Inflammatory macrophage (primary cell): ENCODE measurements around the gene ANO7.

Experiments
- DNase-seq, 2 donors: peaks; one replicate each; pipeline ENCODE4 v3.0.0-alpha.2; 2020 to 2022
- total RNA-seq, 18 experiments: gene quantifications; one replicate each; lab custom pipeline; 2026; ENCODE audit warnings: mixed read lengths in 6 of 18, inconsistent platforms in 2 of 18; lab: John Stamatoyannopoulos, UW

ANO7 gene, protein sequence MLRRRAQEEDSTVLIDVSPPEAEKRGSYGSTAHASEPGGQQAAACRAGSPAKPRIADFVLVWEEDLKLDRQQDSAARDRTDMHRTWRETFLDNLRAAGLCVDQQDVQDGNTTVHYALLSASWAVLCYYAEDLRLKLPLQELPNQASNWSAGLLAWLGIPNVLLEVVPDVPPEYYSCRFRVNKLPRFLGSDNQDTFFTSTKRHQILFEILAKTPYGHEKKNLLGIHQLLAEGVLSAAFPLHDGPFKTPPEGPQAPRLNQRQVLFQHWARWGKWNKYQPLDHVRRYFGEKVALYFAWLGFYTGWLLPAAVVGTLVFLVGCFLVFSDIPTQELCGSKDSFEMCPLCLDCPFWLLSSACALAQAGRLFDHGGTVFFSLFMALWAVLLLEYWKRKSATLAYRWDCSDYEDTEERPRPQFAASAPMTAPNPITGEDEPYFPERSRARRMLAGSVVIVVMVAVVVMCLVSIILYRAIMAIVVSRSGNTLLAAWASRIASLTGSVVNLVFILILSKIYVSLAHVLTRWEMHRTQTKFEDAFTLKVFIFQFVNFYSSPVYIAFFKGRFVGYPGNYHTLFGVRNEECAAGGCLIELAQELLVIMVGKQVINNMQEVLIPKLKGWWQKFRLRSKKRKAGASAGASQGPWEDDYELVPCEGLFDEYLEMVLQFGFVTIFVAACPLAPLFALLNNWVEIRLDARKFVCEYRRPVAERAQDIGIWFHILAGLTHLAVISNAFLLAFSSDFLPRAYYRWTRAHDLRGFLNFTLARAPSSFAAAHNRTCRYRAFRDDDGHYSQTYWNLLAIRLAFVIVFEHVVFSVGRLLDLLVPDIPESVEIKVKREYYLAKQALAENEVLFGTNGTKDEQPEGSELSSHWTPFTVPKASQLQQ
- total RNA-seq: 0.05 to 1.6 (median 0.47) reads per million in 18 experiments

DNA sequence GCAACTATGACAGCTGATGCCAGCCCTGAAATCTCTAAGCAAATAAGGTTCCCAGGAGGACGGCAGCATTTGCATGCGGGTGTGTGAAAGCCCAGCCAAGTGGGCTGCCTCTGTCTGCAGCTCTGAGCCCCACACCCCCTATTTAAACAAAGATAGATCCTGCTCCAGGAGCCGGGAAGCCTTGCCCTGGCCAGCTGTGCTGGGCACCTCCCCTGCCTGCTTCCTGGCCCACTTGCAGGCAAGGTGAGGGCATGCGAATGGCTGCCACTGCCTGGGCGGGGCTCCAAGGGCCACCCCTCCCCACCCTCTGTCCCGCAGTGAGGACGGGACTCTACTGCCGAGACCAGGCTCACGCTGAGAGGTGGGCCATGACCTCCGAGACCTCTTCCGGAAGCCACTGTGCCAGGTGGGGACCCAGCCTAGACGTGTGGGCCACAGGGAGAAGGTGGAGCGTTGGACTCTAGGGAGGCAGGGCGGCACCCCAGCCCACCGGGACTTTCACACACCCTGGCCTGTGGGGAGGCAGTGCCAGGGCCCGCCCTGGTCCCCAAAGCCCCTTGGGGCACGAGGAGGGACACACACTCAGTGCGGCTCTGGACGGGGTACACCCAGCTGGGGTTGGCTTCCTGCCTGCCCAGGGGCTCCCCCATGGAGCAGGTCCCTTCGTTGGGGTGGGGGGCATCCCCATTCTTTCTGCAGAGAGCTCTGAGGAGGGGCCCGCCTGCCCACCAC lies at the start of gene ANO7:
TSS of gene ANO7 (plus strand) at position 317 of the 732 bp plus-strand sequence. CDS start 1,387 bp downstream, outside the sequence.
- no peak for DNase-seq

DNA sequence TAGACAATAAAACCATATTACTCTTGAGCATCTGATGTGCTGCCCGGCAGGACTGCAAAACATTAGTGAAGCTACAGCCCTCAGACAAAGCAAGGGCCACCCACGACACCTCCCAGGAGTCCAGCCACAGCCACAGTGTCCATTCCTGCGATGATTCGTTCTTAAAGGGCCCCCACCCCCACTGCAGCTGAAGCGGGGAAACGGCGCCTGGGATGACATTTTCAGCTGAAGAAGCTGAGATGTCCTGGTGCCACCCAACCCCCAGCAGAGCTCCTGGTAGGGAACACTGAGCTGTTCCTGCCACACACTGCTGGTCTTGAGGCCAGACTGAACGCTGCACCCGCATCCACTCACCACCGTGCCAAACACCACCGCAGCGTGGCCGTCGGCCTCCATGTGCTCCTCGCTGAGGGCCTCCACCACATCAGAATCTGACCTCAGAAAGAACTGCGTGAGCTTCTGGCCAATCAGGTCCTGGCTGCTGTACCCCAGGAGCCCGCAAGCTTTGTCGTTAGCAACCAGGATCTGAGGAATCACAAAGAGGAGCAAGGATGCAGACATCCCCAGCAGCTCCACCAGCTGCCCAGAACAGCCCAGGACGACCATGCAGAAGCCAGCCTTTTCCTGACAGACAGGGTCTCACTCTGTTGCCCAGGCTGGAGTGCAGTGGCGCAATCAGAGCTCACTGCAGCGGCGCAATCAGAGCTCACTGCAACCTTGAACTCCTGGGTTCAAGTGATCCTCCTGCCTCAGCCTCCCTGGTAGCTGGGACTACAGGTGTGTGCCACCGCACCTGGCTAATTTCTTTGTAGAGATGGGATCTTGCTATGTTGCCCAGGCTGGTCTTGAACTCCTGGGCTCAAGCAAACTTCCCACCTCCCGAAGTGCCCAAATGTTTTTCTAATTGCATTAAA lies 48.7 kb upstream of the ANO7 start:
- DNase-seq: no peak

DNA sequence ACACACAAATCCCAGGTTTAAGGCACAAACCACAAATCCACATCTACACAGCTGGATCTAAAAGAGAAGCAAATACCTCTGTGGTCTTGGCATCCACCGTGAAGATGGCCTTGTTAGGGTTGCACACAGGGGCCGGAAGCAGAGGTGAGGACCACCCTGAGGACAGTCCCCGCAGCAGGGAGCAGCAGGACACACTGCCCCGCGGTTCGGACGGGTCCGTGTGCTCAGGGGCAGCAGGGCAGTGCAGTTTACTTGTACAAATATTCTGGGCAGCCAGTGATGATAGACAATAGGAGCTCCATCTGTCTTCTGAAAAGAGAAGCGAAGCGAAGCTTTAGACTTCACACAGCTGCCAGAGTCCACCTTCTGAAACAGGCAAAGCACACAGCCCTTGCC lies 48.0 kb upstream of the ANO7 start:
- no peak for DNase-seq

DNA sequence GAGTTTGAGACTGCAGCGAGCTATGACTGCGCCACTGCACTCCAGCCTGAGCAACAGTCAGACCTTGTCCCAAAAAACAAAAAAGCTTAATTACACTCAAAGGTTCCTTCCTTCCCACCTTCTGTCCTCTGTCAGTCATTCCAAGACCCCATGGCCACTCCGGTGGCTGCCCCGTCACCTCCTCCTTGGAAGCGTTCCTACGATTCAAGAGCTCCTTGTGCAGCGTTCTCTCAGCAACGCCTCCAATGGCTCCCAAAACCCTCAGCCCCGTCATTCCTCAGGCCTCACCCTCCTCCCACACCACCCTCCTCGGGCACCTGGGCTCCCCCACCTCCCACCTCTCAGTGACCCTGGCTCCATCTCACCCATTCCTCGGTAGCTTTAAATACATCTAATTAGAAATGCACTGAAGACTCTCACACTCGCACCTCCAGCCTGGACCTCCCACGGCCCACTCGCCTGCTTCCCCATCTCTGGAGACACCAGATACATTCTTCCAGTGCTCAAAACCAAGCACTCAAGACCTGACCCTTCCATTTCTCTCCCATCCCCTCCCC lies 47.2 kb upstream of the ANO7 start:
- DNase-seq: no peak

DNA sequence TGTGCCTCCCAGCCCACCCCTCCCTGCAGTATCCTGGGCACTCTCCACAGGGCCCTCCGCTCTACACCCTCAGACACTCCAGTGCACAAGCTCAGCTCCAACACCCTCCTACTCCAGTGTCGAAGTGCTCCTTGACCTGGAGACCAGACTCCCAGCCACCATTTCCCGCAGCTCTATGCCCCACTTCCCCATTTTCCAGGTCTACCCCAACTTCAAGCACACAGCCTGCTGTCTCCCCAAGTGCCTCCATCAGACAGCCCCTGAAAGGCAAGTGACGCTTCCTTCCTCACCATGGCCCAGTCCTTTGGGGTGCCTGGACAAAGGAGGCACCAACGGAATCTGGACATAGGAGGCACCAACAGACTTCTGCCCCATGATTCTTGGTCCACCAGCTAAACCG lies 46.4 kb upstream of the ANO7 start:
- DNase-seq: no peak

DNA sequence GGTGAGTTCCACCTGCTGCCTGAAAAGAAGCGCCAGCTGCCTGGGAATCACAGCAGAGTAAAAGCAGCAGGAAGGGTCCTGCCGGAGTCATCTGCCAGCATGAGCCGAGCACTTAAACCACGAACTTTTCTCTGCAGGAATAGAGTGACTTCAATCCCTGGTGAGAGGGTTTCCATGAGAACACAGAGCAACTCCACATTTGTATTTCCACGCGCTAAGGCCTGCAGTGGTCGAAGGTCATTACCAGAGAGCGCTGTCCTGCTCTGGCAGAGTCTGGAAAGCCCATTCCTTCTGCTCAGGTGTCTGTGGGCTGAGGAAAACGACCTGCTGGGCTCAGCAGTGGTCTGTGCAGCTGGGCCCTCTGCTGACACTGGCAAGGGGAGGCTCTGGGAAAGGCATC lies 45.9 kb upstream of the ANO7 start:
- no peak for DNase-seq

DNA sequence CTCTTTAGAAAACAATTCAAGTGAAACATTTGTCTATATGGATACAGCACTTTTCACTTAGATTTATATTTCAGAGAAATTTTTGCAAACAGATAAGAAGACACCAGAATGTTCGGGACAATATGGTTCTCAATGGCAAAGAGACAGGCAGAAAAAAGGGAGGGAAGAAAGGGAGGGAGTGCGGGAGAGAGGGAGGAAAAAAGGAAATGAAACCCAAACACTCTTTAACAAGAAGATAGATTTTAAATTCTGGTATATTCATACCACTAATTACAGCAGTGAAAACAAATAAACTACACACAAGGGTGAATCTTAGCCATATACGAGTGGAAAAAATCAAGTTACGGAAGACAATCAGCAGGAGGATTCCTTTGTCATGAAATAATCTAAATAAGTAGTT lies 42.2 kb upstream of the ANO7 start:
- no peak for DNase-seq

DNA sequence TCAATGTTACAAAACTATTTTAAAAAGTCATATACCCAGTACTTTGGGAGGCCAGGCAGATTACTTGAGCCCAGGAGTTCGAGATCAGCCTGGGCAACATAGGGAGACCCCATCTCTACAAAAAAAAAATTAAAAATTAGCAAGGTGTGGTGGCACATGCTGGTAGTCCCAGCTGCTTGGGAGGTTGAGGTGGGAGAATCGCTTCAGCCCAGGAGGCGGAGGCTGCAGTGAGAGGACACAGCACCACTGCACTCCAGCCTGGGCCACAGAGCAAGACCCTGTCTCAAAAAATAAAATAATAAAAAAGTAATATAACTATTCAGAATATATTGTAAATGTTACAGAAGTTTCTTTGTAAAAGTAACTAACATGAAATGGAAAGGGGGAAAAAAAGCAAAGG lies 41.1 kb upstream of the ANO7 start:
- DNase-seq: no peak

DNA sequence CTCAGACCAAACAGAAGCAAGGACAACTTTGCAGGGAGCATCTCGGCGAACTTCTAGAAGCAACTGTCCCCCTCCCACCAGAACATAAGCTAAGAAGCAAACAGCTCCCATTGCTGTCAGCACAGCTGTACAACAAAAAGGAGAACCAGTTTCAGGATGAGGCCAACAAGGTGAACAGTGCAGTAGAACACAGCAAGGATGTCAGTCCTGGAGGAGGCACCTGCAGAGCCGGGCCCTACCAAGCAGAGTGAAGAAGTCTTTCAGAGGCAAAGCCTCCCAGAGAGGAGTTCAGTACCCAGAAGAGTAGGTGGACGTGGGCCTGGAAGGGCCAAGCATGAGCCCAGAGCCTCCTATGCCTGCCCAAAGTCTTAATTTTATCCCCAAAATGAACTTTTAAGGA lies 40.2 kb upstream of the ANO7 start:
- no peak for DNase-seq

DNA sequence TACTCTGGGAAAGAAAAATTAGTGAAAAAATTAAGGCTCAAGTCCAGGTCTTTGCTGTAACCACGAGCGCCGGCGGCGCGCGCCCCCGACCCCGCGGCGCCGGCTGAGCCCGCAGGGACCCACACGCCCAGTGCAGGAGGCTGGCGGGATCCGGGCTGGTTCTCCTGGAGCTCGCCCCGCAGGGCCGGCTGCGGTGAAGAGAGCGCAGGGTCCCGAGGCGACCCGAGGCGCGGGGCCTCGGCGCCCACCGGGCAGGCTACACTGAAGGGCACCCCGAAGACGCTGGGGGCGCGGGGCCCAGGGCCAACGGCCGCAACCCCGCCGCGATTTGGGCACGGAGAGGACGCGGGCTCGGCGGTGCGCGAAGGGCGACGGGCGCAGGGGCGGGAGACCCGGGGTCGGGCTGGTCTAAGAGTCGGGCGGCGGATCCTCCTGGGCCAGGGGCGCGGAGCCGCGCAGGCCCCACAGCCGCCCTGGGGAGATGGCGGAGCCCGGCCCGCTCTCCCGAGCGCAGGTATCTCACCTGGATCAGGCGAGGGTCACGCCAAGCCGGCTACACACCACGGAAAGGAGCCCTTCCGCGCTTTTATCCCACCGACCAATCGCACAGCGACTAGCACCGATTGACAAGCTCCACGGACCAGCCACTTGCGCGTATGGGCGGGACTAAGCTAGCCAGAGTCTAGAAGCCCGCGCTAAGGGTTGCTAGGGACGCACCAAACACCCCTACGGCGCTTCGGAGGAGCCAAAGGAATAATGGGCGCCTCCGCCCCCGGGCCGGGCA lies 39.4 kb upstream of the ANO7 start, which contains the start of gene PASK:
TSS of gene PASK (minus strand) at position 582 of the 784 bp plus-strand sequence. CDS start 6,440 bp downstream, outside the sequence.
- DNase-seq: peak; percentile 95 to 97

DNA sequence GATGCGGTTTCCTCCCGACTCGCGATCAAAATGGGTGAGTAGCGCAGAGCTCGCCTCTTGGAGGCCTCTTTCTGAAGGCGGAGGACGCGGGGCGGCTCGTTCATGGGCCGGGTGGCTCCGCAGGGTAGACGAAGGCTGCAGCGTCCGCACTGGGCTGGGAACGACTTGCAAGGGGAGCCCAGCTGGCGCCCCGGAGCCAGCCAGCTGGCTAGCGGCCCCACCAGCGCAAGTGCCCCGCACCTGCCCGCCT lies 38.9 kb upstream of the ANO7 start:
- no peak for DNase-seq

DNA sequence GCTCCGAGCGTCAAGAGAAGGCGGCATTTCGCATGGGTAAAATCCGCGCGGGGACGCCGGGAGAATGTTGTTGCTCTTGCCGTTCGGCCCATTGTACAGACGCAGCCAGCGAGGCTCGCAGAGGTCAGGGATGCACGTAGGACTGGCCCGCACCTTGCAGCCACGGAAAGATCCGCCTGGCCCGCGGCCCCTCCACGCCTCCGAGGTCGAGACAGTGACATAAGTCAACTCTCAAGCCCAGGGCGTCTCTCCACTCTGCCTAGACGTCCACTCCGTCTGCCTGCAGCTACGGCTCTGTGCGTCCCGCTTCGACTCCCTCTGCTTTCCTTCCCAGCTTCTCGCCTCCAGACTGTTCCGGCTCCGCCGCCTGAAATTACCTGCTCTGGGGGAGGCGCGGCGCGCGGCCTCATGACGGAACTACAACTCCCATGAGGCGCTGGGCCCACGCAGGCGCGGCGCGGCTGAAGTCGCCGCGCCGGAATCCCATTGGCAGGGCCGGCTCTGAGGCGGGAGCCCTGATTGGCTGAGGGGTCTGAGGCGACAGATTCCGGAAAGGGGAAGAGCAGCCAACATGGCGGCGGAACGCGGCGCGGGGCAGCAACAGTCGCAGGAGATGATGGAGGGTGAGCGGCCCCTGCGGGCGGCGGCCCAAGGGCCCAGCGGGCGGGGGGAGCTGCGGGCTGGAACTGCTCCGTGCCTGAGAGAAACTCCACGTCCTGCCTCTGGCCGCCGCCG lies 38.4 kb upstream of the ANO7 start, which contains the start of gene PPP1R7:
TSS of gene PPP1R7 (plus strand) at position 543 of the 735 bp plus-strand sequence. CDS start at position 572, 29 bp downstream.
- peak; percentile 93 to 96 for DNase-seq

DNA sequence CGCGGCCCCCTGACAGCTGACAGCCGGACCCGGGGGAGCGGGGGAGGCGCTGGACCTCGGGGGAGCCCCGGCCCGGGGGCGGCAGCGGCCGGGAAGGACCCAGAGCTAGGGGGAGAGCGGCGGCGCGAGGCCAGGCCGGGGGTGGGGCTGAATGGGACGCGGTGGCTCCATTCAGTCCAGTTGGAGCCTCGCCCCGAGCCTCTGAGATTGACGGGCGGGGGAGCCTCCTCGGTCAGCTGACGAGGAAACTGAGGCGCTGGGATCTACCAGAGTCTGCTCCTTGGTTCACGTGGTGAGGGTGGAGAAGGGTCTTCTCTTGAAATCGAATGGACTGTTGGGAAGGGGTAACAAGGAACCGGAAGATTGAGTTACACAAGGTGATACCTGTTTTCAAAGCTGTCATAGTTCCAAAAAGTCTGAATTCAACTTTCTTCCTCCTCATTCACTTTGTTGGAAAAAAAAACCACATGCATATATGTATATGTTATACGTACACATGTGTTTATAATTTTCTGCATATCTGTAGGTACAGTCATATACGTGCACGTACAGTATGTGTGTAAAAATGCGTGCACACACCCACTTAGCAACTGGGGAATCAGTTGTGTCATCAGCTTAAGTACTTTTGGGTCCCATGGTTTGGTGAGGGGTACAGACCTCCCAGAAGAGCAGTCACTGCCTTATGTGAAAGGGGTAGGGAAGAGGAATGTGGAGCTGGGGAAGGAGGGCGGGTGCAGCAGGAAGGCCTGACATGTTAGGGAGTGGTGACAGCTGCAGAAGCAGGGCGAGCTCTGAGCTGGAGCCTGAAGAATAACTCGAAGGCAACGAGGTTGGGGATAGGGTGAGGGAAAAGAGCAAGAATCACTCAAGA lies 37.6 kb upstream of the ANO7 start:
- peak in 1 of 2 donors; percentile 8 for DNase-seq

DNA sequence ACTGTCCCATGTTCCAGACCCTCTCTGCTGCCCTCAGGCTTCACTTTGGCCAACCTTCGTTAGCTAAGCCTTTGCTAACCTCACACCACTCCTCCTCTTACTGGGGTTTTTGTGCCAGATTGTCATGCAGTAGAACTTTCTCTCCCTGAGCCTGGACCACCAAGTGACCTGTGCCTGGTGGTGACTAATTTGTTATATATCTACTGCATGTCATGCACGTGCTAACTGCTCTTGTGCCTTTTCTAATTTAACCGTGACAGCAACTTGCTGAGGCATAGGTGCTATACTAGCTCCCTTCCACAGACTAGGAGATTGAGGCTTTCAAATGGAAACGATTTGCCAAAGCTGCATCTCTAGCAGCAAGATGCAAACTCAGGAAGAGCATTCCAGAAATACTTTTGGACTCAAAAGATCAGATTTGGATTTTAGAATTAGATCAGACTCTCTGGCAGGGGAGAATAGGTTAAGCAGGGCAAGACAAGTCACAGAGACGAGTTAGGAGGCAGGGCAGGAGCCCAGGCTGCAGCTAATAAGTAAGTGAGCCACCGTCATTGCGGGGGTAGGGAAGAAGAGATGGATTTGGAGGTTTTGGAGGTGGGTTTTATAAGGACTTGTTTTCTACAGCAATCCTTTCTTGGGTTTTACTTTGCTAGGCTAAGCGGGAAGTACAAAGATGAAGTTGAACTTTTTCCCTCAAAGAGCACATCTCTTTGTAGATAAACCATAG lies 36.4 kb upstream of the ANO7 start:
- no peak for DNase-seq

DNA sequence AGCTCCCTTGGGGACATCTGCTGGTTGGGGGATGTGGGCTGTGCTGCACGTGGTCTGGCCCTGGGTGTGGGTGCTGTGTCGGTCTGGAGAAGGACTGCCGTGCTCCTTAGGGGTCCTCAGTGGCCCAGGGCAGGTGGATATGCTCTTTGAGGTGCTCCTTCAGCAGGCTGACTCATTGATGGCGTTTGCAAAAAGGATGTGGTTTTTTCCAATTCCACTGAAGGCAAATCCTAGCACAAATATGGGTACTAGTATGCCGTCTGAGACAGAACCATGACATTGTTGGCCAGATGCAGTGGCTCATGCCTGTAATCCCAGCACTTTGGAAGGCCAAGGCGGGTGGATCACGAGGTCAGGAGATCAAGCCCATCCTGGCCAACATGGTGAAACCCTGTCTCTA lies 34.9 kb upstream of the ANO7 start:
- DNase-seq: no peak

DNA sequence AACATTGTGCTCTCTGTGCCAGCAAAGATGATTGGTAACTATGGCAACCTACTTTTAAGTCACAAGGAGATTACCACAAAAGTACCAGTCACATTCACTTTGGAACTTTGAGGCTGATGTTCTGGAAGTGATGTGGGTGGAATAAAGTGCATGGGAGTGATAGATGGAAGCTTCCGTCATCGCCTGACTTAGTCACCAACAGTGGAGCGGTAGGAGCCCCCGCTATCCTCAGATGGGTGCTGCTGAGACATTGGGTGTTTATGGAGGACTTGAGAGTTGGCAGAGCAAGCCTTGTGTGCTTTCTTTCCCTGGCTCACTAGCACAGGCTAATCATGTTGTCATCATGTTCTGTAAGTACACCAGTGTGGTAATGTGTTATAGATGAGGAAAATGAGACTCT lies 33.6 kb upstream of the ANO7 start:
- no peak for DNase-seq

DNA sequence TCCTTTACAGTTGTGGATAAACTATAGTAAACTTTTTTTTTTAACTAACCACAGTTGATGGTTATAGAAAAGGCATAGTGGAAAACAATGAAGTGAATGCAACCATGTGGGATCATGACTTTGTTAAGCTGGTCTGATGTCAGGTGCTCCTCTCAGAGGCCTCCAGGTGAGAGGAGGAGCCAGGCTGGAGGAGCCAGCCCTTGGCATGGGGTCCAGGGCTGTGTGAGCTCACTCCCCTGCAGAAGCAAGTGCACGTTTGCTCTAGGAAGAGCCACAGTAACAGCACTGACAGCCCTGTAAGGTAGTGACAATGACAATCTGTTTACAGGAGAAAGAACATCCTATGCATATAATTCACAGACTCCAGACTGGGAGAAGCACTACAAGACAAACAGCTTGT lies 32.5 kb upstream of the ANO7 start:
- DNase-seq: no peak

DNA sequence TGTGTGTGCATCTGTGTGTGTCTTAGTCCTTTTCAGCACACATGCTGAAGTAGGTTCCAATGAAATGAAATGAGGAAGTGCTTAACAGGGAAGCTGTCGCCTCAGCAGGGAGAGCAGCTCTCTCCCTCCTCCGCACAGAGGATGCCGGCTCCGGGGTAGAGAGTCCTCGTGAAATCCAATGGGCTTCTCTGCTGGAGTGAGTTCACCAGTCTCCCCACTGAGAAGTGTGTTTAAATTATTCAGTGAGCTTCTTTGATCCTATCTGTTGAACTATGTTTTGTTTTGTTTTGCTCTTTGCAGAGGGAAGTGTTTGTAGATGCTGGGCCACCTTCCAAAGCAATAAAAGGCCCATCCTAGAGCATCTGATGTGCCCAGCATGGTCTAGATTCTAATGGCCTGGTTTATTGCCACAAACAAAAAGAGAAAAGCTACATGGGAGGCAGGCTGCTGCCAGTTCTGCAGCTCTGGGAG lies 31.5 kb upstream of the ANO7 start:
- peak; percentile 79 to 88 for DNase-seq
